NT2/D1 (cell line): ENCODE results near the gene FBXW7.

Source experiments
- SUZ12 ChIP-seq: IDR thresholded peaks from 2 replicates; pipeline ENCODE4 v1.6.1; 2011; ENCODE audit not compliant: insufficient read length, insufficient read depth; ENCODE audit errors: extremely low read depth
- YY1 ChIP-seq: IDR thresholded peaks from 2 replicates; pipeline ENCODE4 v1.6.1; 2011; ENCODE audit not compliant: insufficient read length, insufficient read depth
- ZNF274 ChIP-seq: IDR thresholded peaks from 2 replicates; pipeline ENCODE4 v1.6.1; 2011; ENCODE audit warnings: mild to moderate bottlenecking, low read depth, low read length

DNA sequence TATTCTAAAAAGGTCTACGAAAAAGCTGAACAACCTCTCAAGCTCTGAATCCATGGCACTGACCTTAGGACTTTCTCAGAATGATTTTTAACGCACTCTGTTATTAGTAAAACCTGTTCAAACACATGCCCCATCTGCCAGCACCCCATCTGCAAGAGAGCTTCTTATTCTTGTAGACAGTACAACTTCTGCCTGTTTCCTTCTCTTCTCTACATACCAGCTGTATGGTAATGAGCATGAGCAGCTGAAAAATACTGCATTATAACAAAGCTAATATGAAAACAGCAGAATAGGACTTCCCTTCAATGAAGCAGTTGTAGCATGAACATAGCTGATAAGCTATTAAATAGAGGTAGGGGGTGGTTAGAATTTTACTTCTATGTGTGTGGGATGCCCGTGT lies 167.9 kb downstream of the FBXW7 start:
- TF ChIP-seq ZNF274 (no peak), YY1 (no peak), SUZ12 (no peak)
